ENCODE measurements around the gene PGA4.

DNA sequence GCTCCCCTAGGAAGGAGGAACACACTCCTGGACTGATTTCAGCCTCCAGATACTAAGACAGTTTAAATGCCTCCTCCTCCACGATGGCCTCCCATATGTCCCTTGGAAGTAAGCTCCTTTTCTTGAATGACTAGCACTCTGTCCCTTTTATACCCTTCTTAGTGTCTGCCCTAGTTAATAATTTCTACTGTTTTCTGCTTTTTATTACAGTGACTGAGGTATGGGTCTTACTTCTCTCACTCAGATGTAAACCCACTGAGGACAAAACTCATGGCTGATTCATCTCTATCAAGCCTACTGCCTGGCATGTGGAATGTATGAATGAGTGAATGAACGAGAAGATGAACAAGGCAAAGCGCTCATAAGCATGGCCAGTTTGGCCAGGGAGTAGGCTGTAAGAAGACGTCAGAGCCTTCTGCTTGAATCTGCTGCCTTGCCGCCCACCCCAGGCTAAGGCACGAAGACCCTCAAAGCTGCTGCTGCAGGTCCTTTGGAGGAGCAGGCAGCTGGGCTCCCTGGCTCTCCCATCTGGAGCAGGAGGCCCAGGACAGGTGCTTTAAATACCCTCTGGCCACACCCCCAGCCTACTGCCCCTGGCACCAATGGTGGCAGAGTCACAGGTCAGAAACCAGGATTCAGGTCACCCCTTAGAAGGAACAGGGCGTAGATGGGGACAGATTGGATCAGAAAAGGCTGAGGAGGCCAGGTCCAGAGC lies 27.0 kb upstream of the PGA4 start:
- no peak for TF ChIP-seq POLR2AphosphoS5 (IDR thresholded peaks at IDR 0.05)
- no peak for TF ChIP-seq POLR2A (IDR thresholded peaks at IDR 0.05)
- TF ChIP-seq, protein P1, sequence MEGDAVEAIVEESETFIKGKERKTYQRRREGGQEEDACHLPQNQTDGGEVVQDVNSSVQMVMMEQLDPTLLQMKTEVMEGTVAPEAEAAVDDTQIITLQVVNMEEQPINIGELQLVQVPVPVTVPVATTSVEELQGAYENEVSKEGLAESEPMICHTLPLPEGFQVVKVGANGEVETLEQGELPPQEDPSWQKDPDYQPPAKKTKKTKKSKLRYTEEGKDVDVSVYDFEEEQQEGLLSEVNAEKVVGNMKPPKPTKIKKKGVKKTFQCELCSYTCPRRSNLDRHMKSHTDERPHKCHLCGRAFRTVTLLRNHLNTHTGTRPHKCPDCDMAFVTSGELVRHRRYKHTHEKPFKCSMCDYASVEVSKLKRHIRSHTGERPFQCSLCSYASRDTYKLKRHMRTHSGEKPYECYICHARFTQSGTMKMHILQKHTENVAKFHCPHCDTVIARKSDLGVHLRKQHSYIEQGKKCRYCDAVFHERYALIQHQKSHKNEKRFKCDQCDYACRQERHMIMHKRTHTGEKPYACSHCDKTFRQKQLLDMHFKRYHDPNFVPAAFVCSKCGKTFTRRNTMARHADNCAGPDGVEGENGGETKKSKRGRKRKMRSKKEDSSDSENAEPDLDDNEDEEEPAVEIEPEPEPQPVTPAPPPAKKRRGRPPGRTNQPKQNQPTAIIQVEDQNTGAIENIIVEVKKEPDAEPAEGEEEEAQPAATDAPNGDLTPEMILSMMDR (IDR thresholded peaks at IDR 0.05) = no peak
